CD4-positive, alpha-beta T cell (primary cell): ENCODE measurements around the gene TBCD. TPM values are rescaled to one million over a fixed set of nuclear protein-coding genes. Genes with fewer than 3 reads are reported as not detected.

Experiments used
- ATAC-seq: fragments of 200-7000 bp; cut with Tn5 transposase; one replicate; pipeline ENCODE4 v1.10.0; 2022; ENCODE audit warnings: mild to moderate bottlenecking; ENCODE audit not compliant: poor library complexity
- CTCF ChIA-PET: fragments of 350-600 bp; sonication (Branson Sonifier 250); formaldehyde crosslinking; loops from one replicate; lab custom pipeline; 2021; ENCODE audit warnings: antibody characterized with exemption, inconsistent platforms; lab: Charles Lee
- POLR2A ChIA-PET: fragments of 350-600 bp; sonication (Branson Sonifier 250); formaldehyde crosslinking; loops from one replicate; lab custom pipeline; 2021; ENCODE audit warnings: antibody characterized with exemption, inconsistent platforms; lab: Charles Lee
- DNase-seq, 14 experiments: peaks; one replicate each; pipeline ENCODE4 v3.0.0-alpha.2; 2013 to 2020; ENCODE audit warnings: mixed read lengths in 2 of 14
- H3K27ac ChIP-seq, 2 donors: one replicate each; pipeline versions ENCODE4 v1.5.1 to v1.7.0; 2013; ENCODE audit warnings: low read length in 2 of 2, low read depth in 1 of 2, mild to moderate bottlenecking in 1 of 2
- H3K27me3 ChIP-seq, 2 experiments: 1 replicate in 1 of 2; 2 replicates in 1 of 2; pipeline versions ENCODE4 v1.6.1 to v1.7.0; 2013; ENCODE audit warnings: low read length in 2 of 2, control low read depth in 1 of 2, mild to moderate bottlenecking in 1 of 2, moderate library complexity in 1 of 2; ENCODE audit not compliant: insufficient read depth in 2 of 2, control insufficient read depth in 1 of 2
- H3K36me3 ChIP-seq: one replicate; pipeline ENCODE4 v1.6.1; 2013; ENCODE audit warnings: low read length, control low read depth; ENCODE audit not compliant: insufficient read depth
- H3K4me1 ChIP-seq: one replicate; pipeline ENCODE4 v1.6.1; 2013; ENCODE audit warnings: low read length, control low read depth; ENCODE audit not compliant: insufficient read depth
- H3K4me3 ChIP-seq: one replicate; pipeline ENCODE4 v1.5.1; 2013; ENCODE audit warnings: mild to moderate bottlenecking, low read length, moderate library complexity
- H3K9me3 ChIP-seq, 2 experiments: 1 replicate in 1 of 2; 2 replicates in 1 of 2; pipeline versions ENCODE4 v1.6.1 to v1.7.0; 2013; ENCODE audit warnings: low read length in 2 of 2, mild to moderate bottlenecking in 2 of 2, control low read depth in 1 of 2, moderate library complexity in 1 of 2; ENCODE audit not compliant: control insufficient read depth in 1 of 2, insufficient read depth in 1 of 2
- H3K27ac Mint-ChIP-seq: one replicate; pipeline ENCODE4 v1.8.0; 2020; ENCODE audit warnings: mixed read lengths
- H3K27me3 Mint-ChIP-seq: one replicate; pipeline ENCODE4 v1.8.0; 2021; ENCODE audit warnings: mixed read lengths
- H3K36me3 Mint-ChIP-seq: one replicate; pipeline ENCODE4 v1.8.0; 2021; ENCODE audit warnings: low read depth, mixed read lengths
- H3K4me1 Mint-ChIP-seq: one replicate; pipeline ENCODE4 v1.8.0; 2021; ENCODE audit warnings: low read depth, mixed read lengths
- H3K4me3 Mint-ChIP-seq: one replicate; pipeline ENCODE4 v1.8.0; 2020; ENCODE audit warnings: mild to moderate bottlenecking, mixed read lengths
- H3K9me3 Mint-ChIP-seq: one replicate; pipeline ENCODE4 v1.8.0; 2020; ENCODE audit warnings: mixed read lengths
- CTCF ChIP-seq: fragments of 200-600 bp; IDR thresholded peaks from one replicate; pipeline ENCODE4 v1.8.0; 2022; ENCODE audit warnings: antibody characterized with exemption, mild to moderate bottlenecking
- intact Hi-C, 2 experiments: fragments of 100-400 bp; cut with DNase I in 1 of 2; cut with micrococcal nuclease in 1 of 2; formaldehyde crosslinking; loops; one replicate each; pipeline versions ENCODE4 v1.15.1 to v1.9.0; 2023 to 2025; cut with DNase I, micrococcal nuclease
- total RNA-seq, 174 experiments: library from RNA in 2 of 174; stranded (reverse) in 2 of 174; gene quantifications; one replicate each; pipeline ENCODE4 v1.2.3 and lab custom pipeline; 2021 to 2026

Gene TBCD
- total RNA-seq, 2 experiments from 2014 or later, result 74.6 to 80.3 TPM

- Mint-ChIP-seq H3K4me1 (no peaks in the 10 kb centered on the region), H3K4me3 (no peak overlapping the region), H3K9me3 (no peaks in the 10 kb centered on the region), H3K27me3 (no peaks in the 10 kb centered on the region), H3K27ac (no peak overlapping the region), H3K36me3 (peaks cover 45% of the 10 kb centered on the region)
- ATAC-seq, result no peak
- TF ChIP-seq CTCF, result no peak
- POLR2A ChIA-PET, result no interaction called here
- no peaks in the 10 kb centered on the region for H3K4me1 ChIP-seq
- CTCF ChIA-PET, result no interaction called here
- H3K9me3 ChIP-seq, result no peaks in the 10 kb centered on the region
- H3K4me3 ChIP-seq, result no peak overlapping the region
- DNase-seq, result no peak
- H3K36me3 ChIP-seq, result peaks cover 17% of the 10 kb centered on the region
- no peaks in the 10 kb centered on the region for H3K27me3 ChIP-seq
- intact Hi-C loops, result no loop called here
- H3K27ac ChIP-seq, result no peak overlapping the region
Observed at GRCh38 chr17:82799591-82799990, 47.7 kb downstream of the TBCD start.

GRCh38 chr17:82800885-82801284 is 49.0 kb downstream of the TBCD start:
- H3K4me3 ChIP-seq, result no peak overlapping the region
- no peaks in the 10 kb centered on the region for H3K27me3 ChIP-seq
- no peak for TF ChIP-seq CTCF
- Mint-ChIP-seq H3K27ac (no peak overlapping the region), H3K9me3 (no peaks in the 10 kb centered on the region), H3K27me3 (no peaks in the 10 kb centered on the region), H3K36me3 (peaks cover 45% of the 10 kb centered on the region), H3K4me3 (no peak overlapping the region), H3K4me1 (no peaks in the 10 kb centered on the region)
- no peak overlapping the region for H3K27ac ChIP-seq
- no peak for ATAC-seq
- intact Hi-C loops, result no loop called here
- H3K4me1 ChIP-seq, result no peaks in the 10 kb centered on the region
- CTCF ChIA-PET, result no interaction called here
- DNase-seq, result no peak
- peaks cover 22% of the 10 kb centered on the region for H3K36me3 ChIP-seq
- POLR2A ChIA-PET, result no interaction called here
- no peaks in the 10 kb centered on the region for H3K9me3 ChIP-seq

- peaks cover 27% of the 10 kb centered on the region for H3K36me3 ChIP-seq
- no peak for TF ChIP-seq CTCF
- Mint-ChIP-seq H3K9me3 (no peaks in the 10 kb centered on the region), H3K27me3 (no peaks in the 10 kb centered on the region), H3K4me1 (no peaks in the 10 kb centered on the region), H3K36me3 (peaks cover 45% of the 10 kb centered on the region), H3K4me3 (no peak overlapping the region), H3K27ac (no peak overlapping the region)
- ChIA-PET POLR2A (no interaction called here), CTCF (no interaction called here)
- H3K27me3 ChIP-seq, result no peaks in the 10 kb centered on the region
- H3K4me1 ChIP-seq, result no peaks in the 10 kb centered on the region
- no peak overlapping the region for H3K27ac ChIP-seq
- no peak for ATAC-seq
- no peaks in the 10 kb centered on the region for H3K9me3 ChIP-seq
- intact Hi-C loops, result no loop called here
- no peak for DNase-seq
- H3K4me3 ChIP-seq, result no peak overlapping the region
Observed at GRCh38 chr17:82801377-82801970, 49.6 kb downstream of the TBCD start.
